Stimulated activated CD4-positive, alpha-beta T cell treated with anti-CD3 and anti-CD28 coated beads, Interleukin-4, amount 100 ng/mL, for 48 hours (primary cell): Measurements from ENCODE around the gene ESPNL.
"Not testable (repeated sequence)": the region's sequence is repeated elsewhere in the genome, so short reads cannot be mapped to it uniquely, and the experiment has no call there.

Experiments used
- DNase-seq, 2 donors: peaks; one replicate each; pipeline ENCODE4 v3.0.0-alpha.2; 2020; ENCODE audit warnings: low read depth in 2 of 2

Gene ESPNL, protein sequence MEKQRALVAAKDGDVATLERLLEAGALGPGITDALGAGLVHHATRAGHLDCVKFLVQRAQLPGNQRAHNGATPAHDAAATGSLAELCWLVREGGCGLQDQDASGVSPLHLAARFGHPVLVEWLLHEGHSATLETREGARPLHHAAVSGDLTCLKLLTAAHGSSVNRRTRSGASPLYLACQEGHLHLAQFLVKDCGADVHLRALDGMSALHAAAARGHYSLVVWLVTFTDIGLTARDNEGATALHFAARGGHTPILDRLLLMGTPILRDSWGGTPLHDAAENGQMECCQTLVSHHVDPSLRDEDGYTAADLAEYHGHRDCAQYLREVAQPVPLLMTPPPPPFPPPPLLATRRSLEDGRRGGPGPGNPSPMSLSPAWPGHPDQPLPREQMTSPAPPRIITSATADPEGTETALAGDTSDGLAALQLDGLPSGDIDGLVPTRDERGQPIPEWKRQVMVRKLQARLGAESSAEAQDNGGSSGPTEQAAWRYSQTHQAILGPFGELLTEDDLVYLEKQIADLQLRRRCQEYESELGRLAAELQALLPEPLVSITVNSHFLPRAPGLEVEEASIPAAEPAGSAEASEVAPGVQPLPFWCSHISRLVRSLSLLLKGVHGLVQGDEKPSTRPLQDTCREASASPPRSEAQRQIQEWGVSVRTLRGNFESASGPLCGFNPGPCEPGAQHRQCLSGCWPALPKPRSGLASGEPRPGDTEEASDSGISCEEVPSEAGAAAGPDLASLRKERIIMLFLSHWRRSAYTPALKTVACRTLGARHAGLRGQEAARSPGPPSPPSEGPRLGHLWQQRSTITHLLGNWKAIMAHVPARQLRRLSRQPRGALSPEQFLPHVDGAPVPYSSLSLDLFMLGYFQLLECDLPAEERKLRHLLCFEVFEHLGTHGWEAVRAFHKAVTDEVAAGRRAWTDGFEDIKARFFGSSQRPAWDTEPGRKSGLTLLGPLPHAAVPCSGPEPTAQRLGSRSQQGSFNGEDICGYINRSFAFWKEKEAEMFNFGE

GRCh38 chr2:238100049-238100820, at the start of gene ESPNL:
TSS of gene ESPNL (plus strand) at chr2:238100340. CDS start at chr2:238100420, 80 bp downstream.
- no peak for DNase-seq

DNA sequence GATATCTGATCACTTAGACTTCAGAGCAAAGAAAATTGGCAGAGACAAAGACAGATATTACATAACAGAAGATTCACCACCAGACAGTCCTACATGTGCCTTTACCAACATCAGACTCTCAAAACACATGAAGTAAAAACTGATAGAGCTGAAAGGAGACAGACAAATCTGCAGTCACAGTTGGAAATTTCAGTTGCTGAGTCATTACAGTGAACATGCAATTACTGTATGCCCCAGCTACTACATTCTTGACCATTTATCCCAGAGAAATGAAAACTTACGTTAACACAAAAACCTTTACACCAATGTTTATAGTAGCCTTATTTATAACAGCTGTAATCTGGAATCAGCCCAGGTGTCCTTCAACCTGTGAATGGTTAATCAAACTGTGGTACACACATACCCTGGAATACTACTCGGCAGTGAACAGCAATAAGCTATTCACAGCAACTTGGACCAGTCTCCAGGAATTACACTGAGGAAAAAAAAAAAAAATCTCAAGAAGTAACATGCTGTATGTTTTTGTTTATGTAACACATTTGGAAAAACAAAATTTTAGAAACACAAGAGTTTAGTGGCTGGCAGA, 46.9 kb upstream of the ESPNL start:
- DNase-seq: no peak

DNA sequence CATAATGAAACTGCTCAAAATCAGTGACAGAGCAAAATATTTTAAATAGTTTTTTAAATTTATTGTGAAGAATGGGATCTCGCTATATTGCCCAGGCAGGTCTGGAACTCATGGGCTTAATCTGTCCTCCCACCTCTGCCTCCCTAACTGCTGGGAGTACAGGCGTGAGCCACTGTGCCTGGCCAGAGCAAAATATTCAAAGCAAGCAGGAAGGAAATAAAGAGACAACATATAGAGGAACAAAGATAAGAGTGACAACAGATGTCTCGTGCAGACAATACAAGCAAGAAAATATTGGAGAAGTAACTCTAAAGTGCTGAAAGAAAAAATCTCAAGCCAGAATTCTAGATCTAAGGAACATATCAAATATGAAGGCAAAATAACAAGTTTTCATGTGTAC, 44.3 kb upstream of the ESPNL start:
- DNase-seq: no peak

GRCh38 chr2:238057696-238058575, 42.2 kb upstream of the ESPNL start:
- DNase-seq: not testable (repeated sequence)

- no peak for DNase-seq
These were observed 40.6 kb upstream of the ESPNL start for GRCh38 chr2:238059505-238059904.

DNA sequence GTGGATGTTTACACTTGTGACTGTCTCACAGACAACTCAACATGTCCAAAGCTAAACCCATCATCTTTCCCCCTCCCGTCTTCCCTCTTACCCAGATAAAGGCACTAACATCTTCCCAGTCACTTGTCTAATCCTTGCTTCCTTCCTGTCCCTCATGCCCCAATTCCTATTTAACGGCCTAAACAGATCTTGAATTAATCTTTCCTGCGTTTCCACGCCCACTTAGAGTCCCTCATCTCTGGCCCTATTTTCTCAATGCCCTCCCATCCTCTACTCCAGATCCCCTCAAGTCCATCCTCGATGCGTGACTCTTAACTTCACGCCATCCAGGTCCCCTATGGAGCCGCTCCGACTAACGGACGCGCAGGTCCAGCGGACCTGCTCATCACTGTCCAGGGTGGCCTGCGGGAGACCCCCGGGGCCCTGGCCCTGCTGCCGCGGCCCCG, 40.0 kb upstream of the ESPNL start:
- no peak for DNase-seq

GRCh38 chr2:238060542-238061314, 39.4 kb upstream of the ESPNL start, which contains the start of gene SCLY:
TSS of gene SCLY (plus strand) at chr2:238061001. CDS start at chr2:238061055, 54 bp downstream.
- peak; percentile 95 to 96 for DNase-seq

- peak; percentile 16 to 18 for DNase-seq
These were observed 38.6 kb upstream of the ESPNL start for GRCh38 chr2:238061315-238062202.

DNA sequence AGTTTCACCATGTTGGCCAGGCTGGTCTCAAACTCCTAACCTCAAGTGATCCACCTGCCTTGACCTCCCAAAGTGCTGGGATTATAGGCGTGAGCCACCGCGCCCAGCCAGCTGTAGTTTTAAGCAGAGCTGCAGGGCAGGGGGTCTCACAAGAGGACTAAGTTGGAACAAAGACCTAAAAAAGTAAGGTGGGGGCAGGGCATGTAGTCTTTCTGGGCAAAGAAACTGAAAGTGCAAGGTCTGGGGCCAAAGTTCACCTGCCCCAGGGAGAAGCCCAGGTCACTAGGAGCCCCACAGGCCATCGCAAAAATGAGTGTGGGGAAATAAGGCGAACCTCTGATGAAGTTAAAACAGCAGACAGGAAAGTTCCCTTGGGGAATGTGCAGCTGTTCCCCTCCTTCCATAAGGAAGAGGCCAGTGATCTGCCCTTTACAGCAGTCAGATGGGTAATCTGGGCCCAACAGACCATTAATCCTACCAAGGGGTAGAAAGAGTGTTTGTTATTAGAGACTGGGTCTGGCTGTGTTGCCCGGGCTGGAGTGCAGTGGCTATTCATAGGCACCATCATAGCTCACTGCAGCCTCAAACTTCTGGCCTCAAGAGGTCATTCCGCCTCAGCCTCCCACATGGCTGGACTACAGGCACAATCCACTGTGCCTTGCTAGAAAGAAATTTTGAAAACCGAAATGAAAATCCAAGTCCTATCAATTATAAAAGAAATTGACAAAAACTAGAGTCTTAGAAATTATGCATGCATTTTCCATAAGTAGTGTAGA, 36.5 kb upstream of the ESPNL start:
- DNase-seq: no peak

DNA sequence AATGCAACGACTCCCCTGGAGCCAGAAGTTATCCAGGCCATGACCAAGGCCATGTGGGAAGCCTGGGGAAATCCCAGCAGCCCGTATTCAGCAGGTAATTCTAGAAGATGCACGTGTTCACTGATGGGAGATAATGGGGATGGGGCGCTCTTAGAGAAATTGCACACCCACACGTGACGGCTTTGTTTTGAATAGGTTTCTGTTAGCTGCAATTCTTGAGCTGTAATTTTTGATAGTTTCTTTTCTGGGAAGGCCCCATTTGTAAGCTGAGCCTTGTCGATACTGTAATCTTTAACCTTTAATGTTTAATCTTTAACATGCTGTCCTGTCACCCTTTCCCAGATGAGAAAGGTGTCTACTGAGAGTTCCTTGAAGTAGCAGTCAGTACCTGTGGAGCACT, 35.8 kb upstream of the ESPNL start:
- DNase-seq: no peak

DNA sequence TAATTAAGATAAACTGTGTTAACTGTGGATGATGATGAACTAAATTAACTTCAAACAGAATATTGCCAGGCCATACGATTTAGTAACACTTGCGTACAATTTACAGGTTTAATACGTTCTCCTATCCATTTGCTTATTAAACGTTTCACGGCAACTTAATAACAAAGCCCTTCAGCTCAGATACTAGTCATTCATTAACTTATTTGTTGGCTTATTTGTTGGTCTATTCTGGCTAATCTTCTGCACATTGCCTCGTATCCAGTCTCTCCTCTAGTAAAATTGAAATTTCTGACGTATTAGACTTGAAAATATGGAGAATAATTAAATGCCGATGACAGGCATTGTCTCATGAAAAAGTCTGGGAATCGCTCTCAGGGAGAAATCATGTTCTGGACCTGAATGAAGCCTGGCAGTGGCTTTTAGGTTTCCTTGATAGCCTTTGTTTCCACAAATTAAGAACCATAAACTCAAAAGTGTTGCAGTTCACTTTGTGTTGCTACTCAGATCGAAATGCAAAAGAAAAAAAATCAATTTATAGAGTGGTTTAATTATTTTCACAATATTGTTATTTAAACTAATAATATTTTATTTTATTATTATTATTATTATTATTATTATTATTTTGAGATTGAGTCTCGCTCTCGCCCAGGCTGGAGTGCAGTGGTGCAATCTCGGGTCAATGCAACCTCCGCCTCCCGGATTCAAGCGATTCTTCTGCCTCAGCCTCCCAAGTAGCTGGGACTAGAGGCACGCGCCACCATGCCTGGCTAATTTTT, 34.9 kb upstream of the ESPNL start:
- DNase-seq: no peak

- DNase-seq: no peak
These were observed 33.9 kb upstream of the ESPNL start for GRCh38 chr2:238066218-238066617.

GRCh38 chr2:238066718-238067117, 33.4 kb upstream of the ESPNL start:
- peak in 1 of 2 donors; percentile 23 for DNase-seq

DNA sequence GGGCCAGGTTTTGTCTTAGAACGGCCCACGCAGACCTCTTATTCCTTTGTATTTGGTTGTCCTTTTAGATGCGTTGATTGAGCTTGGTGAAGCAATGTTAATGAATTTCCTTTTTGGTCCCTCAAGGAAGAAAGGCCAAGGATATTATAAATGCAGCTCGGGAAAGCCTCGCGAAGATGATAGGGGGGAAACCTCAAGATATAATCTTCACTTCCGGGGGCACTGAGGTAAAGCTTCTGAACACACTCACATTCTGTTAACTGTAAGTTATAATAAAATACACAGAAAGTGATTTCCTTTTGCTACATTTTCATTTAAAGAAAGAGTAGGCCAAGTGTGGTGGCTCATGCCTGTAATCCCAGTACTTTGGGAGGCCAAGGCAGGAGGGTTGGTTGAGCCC, 32.2 kb upstream of the ESPNL start:
- no peak for DNase-seq

DNA sequence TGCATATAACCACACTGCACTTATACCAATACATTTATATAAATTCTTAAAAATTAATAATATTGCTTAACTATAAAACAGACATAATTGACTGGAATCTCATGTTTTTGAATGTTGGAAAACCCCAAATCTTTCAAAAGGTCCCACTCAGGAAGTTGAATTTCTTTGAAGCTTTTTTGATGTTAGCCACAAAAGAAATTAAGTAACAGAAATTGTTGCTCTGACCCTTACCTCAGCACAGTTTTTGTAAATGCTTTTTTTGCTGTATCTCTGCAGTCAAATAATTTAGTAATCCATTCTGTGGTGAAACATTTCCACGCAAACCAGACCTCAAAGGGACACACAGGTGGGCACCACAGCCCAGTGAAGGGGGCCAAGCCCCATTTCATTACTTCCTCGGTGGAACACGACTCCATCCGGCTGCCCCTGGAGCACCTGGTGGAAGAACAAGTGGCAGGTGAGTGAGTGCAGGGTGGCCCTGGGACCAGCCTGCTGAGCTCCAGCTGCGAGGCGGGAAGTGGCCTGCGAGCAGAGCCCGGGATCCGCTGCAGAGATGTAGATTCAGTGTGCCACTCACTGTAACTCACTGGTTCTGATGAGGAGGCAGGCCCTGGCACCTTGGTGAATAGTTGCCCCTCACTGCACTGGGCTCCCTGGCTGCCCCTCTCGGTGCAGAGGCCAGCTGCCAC, 31.0 kb upstream of the ESPNL start:
- DNase-seq: no peak

DNA sequence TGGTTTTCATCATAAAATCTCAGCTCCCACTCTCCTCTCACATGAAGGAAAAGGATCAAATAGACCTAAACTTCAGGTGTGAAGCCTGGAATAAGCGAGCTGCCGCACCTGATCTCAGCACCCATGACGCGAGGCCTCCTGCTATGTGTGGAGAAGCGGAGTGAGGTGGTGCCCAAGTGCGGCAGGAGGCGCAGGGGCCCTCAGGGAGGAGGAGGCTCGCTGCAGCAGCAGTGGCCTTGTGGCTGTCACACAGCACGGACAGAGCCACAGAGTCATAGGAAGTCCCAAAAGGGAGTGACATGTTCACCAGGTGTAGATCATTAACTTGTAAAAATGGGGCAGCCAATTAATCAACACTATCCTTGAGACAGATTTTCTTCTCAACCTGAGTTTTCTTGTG, 30.3 kb upstream of the ESPNL start:
- DNase-seq: no peak
